ENCODE results near the gene CDH18. TPM values are rescaled to one million over a fixed set of nuclear protein-coding genes. Genes with fewer than 3 reads are reported as not detected.

The CDH18 gene
- total RNA-seq, 1 experiment from 2014 or later = 7.0 TPM

DNA sequence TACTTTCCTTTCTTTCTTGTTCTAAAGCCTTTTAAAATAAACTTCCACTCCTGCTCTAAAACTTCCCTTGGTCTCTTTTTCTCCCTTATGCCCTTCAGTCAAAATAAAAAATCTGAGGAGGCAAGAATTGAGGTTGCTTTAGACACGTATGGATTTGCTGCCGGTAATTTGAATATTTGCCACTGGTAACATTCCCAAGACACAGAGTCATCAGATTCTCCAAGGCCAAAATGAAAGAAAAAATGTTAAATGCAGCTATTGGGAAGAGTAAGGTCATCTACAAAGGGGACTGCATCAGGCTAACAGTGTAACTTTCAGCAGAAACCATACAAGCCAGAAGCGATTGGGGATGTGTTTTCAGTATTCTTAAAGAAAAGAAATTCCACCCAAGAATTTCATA, 311.1 kb downstream of the CDH18 start:
- ATAC-seq (no peak), DNase-seq (ENCODE audit: low read depth, low spot score) (no peak)
- POLR2A ChIA-PET = no interaction called here
- in situ Hi-C loops (cut with HindIII; ENCODE audit: low pct_unique_long_range_greater_than_20kb, low sequenced_read_pairs) = no loop called here
- no peak for TF ChIP-seq TCF7L2 (IDR thresholded peaks at IDR 0.05; ENCODE audit: low read depth, low read length)
- TF ChIP-seq, protein P1, sequence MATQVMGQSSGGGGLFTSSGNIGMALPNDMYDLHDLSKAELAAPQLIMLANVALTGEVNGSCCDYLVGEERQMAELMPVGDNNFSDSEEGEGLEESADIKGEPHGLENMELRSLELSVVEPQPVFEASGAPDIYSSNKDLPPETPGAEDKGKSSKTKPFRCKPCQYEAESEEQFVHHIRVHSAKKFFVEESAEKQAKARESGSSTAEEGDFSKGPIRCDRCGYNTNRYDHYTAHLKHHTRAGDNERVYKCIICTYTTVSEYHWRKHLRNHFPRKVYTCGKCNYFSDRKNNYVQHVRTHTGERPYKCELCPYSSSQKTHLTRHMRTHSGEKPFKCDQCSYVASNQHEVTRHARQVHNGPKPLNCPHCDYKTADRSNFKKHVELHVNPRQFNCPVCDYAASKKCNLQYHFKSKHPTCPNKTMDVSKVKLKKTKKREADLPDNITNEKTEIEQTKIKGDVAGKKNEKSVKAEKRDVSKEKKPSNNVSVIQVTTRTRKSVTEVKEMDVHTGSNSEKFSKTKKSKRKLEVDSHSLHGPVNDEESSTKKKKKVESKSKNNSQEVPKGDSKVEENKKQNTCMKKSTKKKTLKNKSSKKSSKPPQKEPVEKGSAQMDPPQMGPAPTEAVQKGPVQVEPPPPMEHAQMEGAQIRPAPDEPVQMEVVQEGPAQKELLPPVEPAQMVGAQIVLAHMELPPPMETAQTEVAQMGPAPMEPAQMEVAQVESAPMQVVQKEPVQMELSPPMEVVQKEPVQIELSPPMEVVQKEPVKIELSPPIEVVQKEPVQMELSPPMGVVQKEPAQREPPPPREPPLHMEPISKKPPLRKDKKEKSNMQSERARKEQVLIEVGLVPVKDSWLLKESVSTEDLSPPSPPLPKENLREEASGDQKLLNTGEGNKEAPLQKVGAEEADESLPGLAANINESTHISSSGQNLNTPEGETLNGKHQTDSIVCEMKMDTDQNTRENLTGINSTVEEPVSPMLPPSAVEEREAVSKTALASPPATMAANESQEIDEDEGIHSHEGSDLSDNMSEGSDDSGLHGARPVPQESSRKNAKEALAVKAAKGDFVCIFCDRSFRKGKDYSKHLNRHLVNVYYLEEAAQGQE (IDR thresholded peaks at IDR 0.05; ENCODE audit: insufficient read depth in 1 of 2, low read depth in 2 of 2, low read length in 1 of 2) = no peak
- no peak for TF ChIP-seq SIN3A (IDR thresholded peaks at IDR 0.05; ENCODE audit: borderline replicate concordance, insufficient read depth, low read depth, low read length)
- TF ChIP-seq POLR2AphosphoS5 (IDR thresholded peaks at IDR 0.05; ENCODE audit: low read depth, low read length) = no peak
- TF ChIP-seq, protein P2, sequence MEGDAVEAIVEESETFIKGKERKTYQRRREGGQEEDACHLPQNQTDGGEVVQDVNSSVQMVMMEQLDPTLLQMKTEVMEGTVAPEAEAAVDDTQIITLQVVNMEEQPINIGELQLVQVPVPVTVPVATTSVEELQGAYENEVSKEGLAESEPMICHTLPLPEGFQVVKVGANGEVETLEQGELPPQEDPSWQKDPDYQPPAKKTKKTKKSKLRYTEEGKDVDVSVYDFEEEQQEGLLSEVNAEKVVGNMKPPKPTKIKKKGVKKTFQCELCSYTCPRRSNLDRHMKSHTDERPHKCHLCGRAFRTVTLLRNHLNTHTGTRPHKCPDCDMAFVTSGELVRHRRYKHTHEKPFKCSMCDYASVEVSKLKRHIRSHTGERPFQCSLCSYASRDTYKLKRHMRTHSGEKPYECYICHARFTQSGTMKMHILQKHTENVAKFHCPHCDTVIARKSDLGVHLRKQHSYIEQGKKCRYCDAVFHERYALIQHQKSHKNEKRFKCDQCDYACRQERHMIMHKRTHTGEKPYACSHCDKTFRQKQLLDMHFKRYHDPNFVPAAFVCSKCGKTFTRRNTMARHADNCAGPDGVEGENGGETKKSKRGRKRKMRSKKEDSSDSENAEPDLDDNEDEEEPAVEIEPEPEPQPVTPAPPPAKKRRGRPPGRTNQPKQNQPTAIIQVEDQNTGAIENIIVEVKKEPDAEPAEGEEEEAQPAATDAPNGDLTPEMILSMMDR (IDR thresholded peaks at IDR 0.05) = no peak
- Histone ChIP-seq H3K27me3 (ENCODE audit: control insufficient read depth, insufficient read depth, low read length) (no peaks in the 10 kb centered on the region), H3K27ac (ENCODE audit: low read length) (no peak overlapping the region), H3K4me1 (ENCODE audit: control insufficient read depth, insufficient read depth, low read length) (no peaks in the 10 kb centered on the region), H3K9me3 (ENCODE audit: control insufficient read depth, insufficient read depth, low read depth, low read length) (no peaks in the 10 kb centered on the region), H3K36me3 (ENCODE audit: control insufficient read depth, insufficient read depth, low read length) (no peaks in the 10 kb centered on the region), H3K4me3 (ENCODE audit: low read depth in 2 of 2, low read length in 2 of 2) (no peak overlapping the region)
- intact Hi-C loops (cut with micrococcal nuclease; ENCODE audit: unreplicated experiment) = no loop called here
- CTCF ChIA-PET = no interaction called here
- no TSS peak for BruUV-seq (replicated peaks)

DNA sequence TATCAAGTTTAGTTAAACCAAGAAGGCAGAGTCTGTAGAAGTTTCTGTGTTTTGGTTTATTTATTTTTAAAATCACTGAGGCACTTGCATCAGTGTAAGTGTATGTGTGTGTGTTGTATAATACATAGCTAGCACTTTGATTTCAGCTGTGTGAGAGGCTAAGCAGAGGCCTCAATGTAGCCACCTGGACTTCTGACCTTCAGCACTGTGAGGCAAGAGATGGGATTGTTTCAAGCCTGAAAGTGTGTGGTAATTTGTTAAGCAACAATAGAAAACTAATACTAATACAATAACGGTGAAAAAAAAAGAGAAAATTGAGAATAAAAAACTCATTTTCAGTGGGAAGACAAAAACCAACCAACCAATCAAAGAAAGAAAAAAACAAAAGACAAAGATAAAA, 327.3 kb downstream of the CDH18 start:
- Histone ChIP-seq H3K9me3 (ENCODE audit: control insufficient read depth, insufficient read depth, low read depth, low read length) (no peaks in the 10 kb centered on the region), H3K36me3 (ENCODE audit: control insufficient read depth, insufficient read depth, low read length) (no peaks in the 10 kb centered on the region), H3K27me3 (ENCODE audit: control insufficient read depth, insufficient read depth, low read length) (no peaks in the 10 kb centered on the region), H3K4me3 (ENCODE audit: low read depth in 2 of 2, low read length in 2 of 2) (no peak overlapping the region), H3K27ac (ENCODE audit: low read length) (no peak overlapping the region), H3K4me1 (ENCODE audit: control insufficient read depth, insufficient read depth, low read length) (no peaks in the 10 kb centered on the region)
- ChIA-PET POLR2A (no interaction called here), CTCF (no interaction called here)
- DNase-seq (ENCODE audit: low read depth, low spot score) = no peak
- no TSS peak for BruUV-seq (replicated peaks)
- in situ Hi-C loops (cut with HindIII; ENCODE audit: low pct_unique_long_range_greater_than_20kb, low sequenced_read_pairs) = no loop called here
- intact Hi-C loops (cut with micrococcal nuclease; ENCODE audit: unreplicated experiment) = no loop called here
- TF ChIP-seq POLR2AphosphoS5 (IDR thresholded peaks at IDR 0.05; ENCODE audit: low read depth, low read length) (no peak), TCF7L2 (IDR thresholded peaks at IDR 0.05; ENCODE audit: low read depth, low read length) (no peak), SIN3A (IDR thresholded peaks at IDR 0.05; ENCODE audit: borderline replicate concordance, insufficient read depth, low read depth, low read length) (no peak)
- TF ChIP-seq, protein P2 (IDR thresholded peaks at IDR 0.05) = no peak
- TF ChIP-seq, protein P1 (IDR thresholded peaks at IDR 0.05; ENCODE audit: insufficient read depth in 1 of 2, low read depth in 2 of 2, low read length in 1 of 2) = no peak
- no peak for ATAC-seq

Measured in Panc1 (cell line).